K562 (cell line): ENCODE data around the gene RUNX1. TPM values are rescaled to one million over a fixed set of nuclear protein-coding genes. Genes with fewer than 3 reads are reported as not detected.
A peak's percentile ranks its signal among the peaks of the same experiment; 100 is the strongest.

Experiments
- ATAC-seq: fragments of 200-7000 bp; cut with Tn5 transposase; 3 replicates; pipeline ENCODE4 v1.9.1; 2020; ENCODE audit warnings: moderate library complexity
- BruUV-seq: library from RNA; stranded (reverse); fragments of 400-500 nt; replicated peaks from 2 replicates; lab custom pipeline; 2021; lab: Mats Ljungman, UMichigan
- CTCF ChIA-PET: fragments of 300-600 bp; formaldehyde crosslinking; extraction: SDS; loops from one replicate; lab custom pipeline; 2021; ENCODE audit warnings: low intra/inter-chr PET ratio; lab: Yijun Ruan, JAX
- POLR2A ChIA-PET: fragments of 300-600, 350-650 bp; sonication (Branson Sonifier 250); formaldehyde crosslinking; extraction: SDS; loops from one replicate; lab custom pipeline; 2021; ENCODE audit warnings: antibody characterized with exemption, inconsistent platforms; lab: Yijun Ruan, JAX
- DNase-seq, 4 experiments: peaks; one replicate each; pipeline versions ENCODE4 v3.0.0 to v3.0.0-alpha.2; 2011 to 2018; ENCODE audit warnings: low spot score in 3 of 4, mixed read lengths in 3 of 4; ENCODE audit errors: extremely low read depth in 1 of 4
- FAIRE-seq: peaks from 2 replicates; lab custom pipeline; 2011; peaks lifted over from hg19 to GRCh38; lab: Jason Lieb, UNC
- H2AFZ ChIP-seq: 2 replicates; pipeline ENCODE4 v1.6.0; 2011; ENCODE audit warnings: low read depth, low read length, control low read depth, inconsistent platforms
- H3K27ac ChIP-seq: fragments of 200-600 bp; 3 replicates; pipeline ENCODE4 v1.8.0; 2011; ENCODE audit warnings: low read depth, mild to moderate bottlenecking, control low read depth, inconsistent platforms, low read length, moderate library complexity, mixed read lengths; ENCODE audit errors: extremely low read depth
- H3K27me3 ChIP-seq, 2 experiments: fragments of 300-600 bp in 1 of 2; 2 replicates in 1 of 2; 3 replicates in 1 of 2; pipeline versions ENCODE4 v1.6.0 to v1.8.0; 2011; ENCODE audit warnings: inconsistent platforms in 2 of 2, low read length in 2 of 2, mild to moderate bottlenecking in 1 of 2, mixed read lengths in 1 of 2, moderate library complexity in 1 of 2; ENCODE audit not compliant: control insufficient read depth in 2 of 2, insufficient read depth in 2 of 2
- H3K36me3 ChIP-seq: fragments of 300-600 bp; 3 replicates; pipeline ENCODE4 v1.8.0; 2011; ENCODE audit warnings: mild to moderate bottlenecking, low read length, inconsistent platforms; ENCODE audit not compliant: control insufficient read depth, insufficient read depth
- H3K4me1 ChIP-seq, 2 experiments: fragments of 200-600 bp in 1 of 2; replicated peaks in 1 of 2; 2 replicates in 1 of 2; 3 replicates in 1 of 2; pipeline versions ENCODE4 v1.5.1 to v1.8.0; 2011; ENCODE audit warnings: inconsistent platforms in 2 of 2, low read length in 2 of 2, mild to moderate bottlenecking in 1 of 2, mixed read lengths in 1 of 2, moderate library complexity in 1 of 2; ENCODE audit not compliant: control insufficient read depth in 2 of 2, insufficient read depth in 2 of 2
- H3K4me2 ChIP-seq: 2 replicates; pipeline ENCODE4 v1.6.1; 2011; ENCODE audit warnings: low read length, control low read depth, inconsistent platforms, mixed read lengths; ENCODE audit not compliant: insufficient read depth
- H3K4me3 ChIP-seq: fragments of 200-600 bp; sonication (generic), shearing (Covaris generic); 2 replicates; pipeline ENCODE4 v1.5.1; 2016; ENCODE audit warnings: control low read depth, inconsistent platforms
- H3K79me2 ChIP-seq: fragments of 200-600 bp; 3 replicates; pipeline ENCODE4 v1.8.0; 2011; ENCODE audit warnings: low read length, inconsistent platforms; ENCODE audit not compliant: control insufficient read depth, insufficient read depth
- H3K9ac ChIP-seq, 2 experiments: 2 replicates each; pipeline versions ENCODE4 v1.6.0 to v1.6.1; 2011; ENCODE audit warnings: low read depth in 2 of 2, low read length in 2 of 2, control low read depth in 1 of 2, inconsistent platforms in 1 of 2, mild to moderate bottlenecking in 1 of 2, mixed read lengths in 1 of 2; ENCODE audit not compliant: insufficient read depth in 1 of 2
- H3K9me1 ChIP-seq: one replicate; pipeline ENCODE4 v1.6.0; 2011; ENCODE audit warnings: inconsistent platforms, mild to moderate bottlenecking, low read length, moderate library complexity; ENCODE audit not compliant: control insufficient read depth, insufficient read depth
- H3K9me3 ChIP-seq: replicated peaks from 2 replicates; pipeline ENCODE4 v1.5.1; 2011; ENCODE audit warnings: low read depth, low read length, inconsistent platforms; ENCODE audit not compliant: control insufficient read depth, insufficient read depth
- H4K20me1 ChIP-seq: replicated peaks from 2 replicates; pipeline ENCODE4 v1.6.1; 2011; ENCODE audit warnings: low read length, inconsistent platforms, mixed read lengths; ENCODE audit not compliant: control insufficient read depth, insufficient read depth
- CAMTA2 ChIP-seq: fragments of 250-450 bp; sonication (Bioruptor Pico); conservative IDR thresholded peaks from 2 replicates; pipeline ENCODE4 v1.5.1; 2022
- CCNT2 ChIP-seq: IDR thresholded peaks from 2 replicates; pipeline ENCODE4 v1.6.1; 2011; ENCODE audit warnings: borderline replicate concordance, low read depth, mild to moderate bottlenecking, moderate library complexity, mixed read lengths, low read length; ENCODE audit not compliant: insufficient read length; ENCODE audit errors: extremely low read depth
- GABPA ChIP-seq: fragments of 200-800 bp; sonication (Bioruptor generic); conservative IDR thresholded peaks from 2 replicates; pipeline ENCODE4 v1.6.1; 2016; ENCODE audit warnings: low read depth, missing genetic modification characterization, missing compliant biosample characterization
- GTF2F1 ChIP-seq: IDR thresholded peaks from 2 replicates; pipeline ENCODE4 v1.6.1; 2011; ENCODE audit warnings: low read depth, low read length, improper control_type of control experiment
- NBN ChIP-seq: fragments of 450-650 bp; IDR thresholded peaks from 2 replicates; pipeline ENCODE4 v1.6.1; 2016; ENCODE audit warnings: low read depth, mild to moderate bottlenecking
- TEAD1 ChIP-seq, 2 experiments: fragments of 450-650 bp in 1 of 2; sonication (generic) in 1 of 2; formaldehyde crosslinking; IDR thresholded peaks; 2 replicates each; pipeline versions ENCODE4 v1.4.0 to v1.8.0; 2020 to 2022; ENCODE audit warnings: mild to moderate bottlenecking in 2 of 2, missing genetic modification reagents in 1 of 2
- ZBTB9 ChIP-seq: fragments of 450-650 bp; formaldehyde crosslinking; IDR thresholded peaks from 2 replicates; pipeline ENCODE4 v1.4.0; 2020; ENCODE audit warnings: mild to moderate bottlenecking, moderate library complexity
- ZNF609 ChIP-seq: sonication (generic); formaldehyde crosslinking; IDR thresholded peaks from 2 replicates; pipeline ENCODE4 v1.8.1; 2023; ENCODE audit warnings: missing genetic modification reagents, mild to moderate bottlenecking, borderline replicate concordance
- WGBS: fragments of 100-300 bp; shearing (Covaris generic); methylation state at CpG from one replicate; pipeline ENCODE4 v1.1.6; 2016; ENCODE audit warnings: low coverage, mixed read lengths; ENCODE audit not compliant: insufficient coverage; ENCODE audit errors: missing lambda C conversion rate; 5-methylcytosine and 5-hydroxymethylcytosine counted together
- in situ Hi-C: fragments of 300-500 bp; cut with MboI; formaldehyde crosslinking; loops from 4 replicates; pipeline ENCODE4 v1.15.0; 2018; ENCODE audit warnings: inconsistent platforms, mixed read lengths
- intact Hi-C: fragments of 100-400 bp; cut with micrococcal nuclease; formaldehyde crosslinking; loops from 2 replicates; pipeline ENCODE4 v1.14.2; 2022
- polyA plus RNA-seq, 8 experiments: library from polyadenylated mRNA; depleted of rRNA in 4 of 8; stranded (reverse) in 5 of 8; unstranded in 3 of 8; fragments of >200 nt; fragmentation: Nextera tagmentation in 2 of 8; fragmentation: Illumina TruSeq in 1 of 8; extraction: Ambion mirVana in 2 of 8; extraction: Trizol in 1 of 8; gene quantifications; 2 replicates each; pipeline versions ENCODE4 v1.2.1 to v1.2.3, GENCODE V29; 2011 to 2014; ENCODE audit warnings: inconsistent platforms in 1 of 8, missing spikeins in 1 of 8
- total RNA-seq, 7 experiments: library from RNA; depleted of rRNA in 6 of 7; stranded (reverse); fragments of >200 nt in 6 of 7; fragmentation: Illumina TruSeq in 2 of 7; extraction: Trizol in 2 of 7; gene quantifications; 2 replicates each; pipeline versions ENCODE4 v1.2.1 to v1.2.3, GENCODE V29; 2011 to 2021; ENCODE audit warnings: low replicate concordance in 1 of 7

The RUNX1 gene
- total and polyA plus RNA-seq, 9 of the 15 experiments (the other 6 are each of a cell fraction or from before 2014, with no cell fraction given), result 2.2 to 68.6 (median 17.8) TPM

DNA sequence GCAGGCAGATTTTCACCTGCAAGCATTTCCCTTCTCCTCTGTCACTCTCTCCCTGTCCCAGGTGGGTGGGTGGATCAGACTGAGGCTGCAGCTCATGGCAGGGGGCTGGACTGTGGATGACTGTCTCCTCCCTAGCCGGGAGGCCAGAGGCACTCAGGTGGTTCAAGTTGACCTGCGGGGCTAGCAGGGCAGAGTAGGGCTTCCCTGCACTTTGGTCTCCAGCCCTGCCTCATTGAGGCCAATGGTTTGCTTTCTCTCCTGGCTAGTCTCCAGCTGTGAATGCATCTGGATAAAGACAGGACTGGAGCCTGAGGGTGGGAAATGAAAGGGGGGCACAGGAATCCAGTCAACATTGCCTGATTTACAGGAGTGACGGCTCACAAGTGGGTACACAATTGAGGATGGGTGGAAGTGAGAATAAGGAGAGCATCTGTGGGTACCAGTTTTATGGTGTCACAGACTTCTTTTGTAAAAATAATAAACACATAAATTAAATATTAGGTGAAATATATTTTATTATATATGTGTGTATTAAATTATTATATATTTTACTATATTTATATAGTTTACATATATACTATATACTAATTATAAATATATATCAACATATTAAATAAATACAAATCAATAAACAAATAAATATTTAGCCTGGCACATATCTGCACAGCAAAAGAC, 25.6 kb downstream of the RUNX1 start:
- Histone ChIP-seq H3K9ac (no peak overlapping the region; a peak in 1 of 4 replicates), H3K9me3 (no peaks in the 10 kb centered on the region), H3K4me1 (peaks cover 31 to 50% of the 10 kb centered on the region in 2 experiments), H3K4me3 (no peak overlapping the region), H4K20me1 (no peaks in the 10 kb centered on the region), H3K9me1 (no peaks in the 10 kb centered on the region), H3K36me3 (no peaks in the 10 kb centered on the region; the same call in 2 of the 3 replicates), H2AFZ (no peak overlapping the region), H3K27ac (no peak overlapping the region), H3K27me3 (no peaks in the 10 kb centered on the region), H3K79me2 (peaks cover 23% of the 10 kb centered on the region), H3K4me2 (no peak overlapping the region)
- 77% methylated on average over 3 of the region's 3 CpGs for WGBS
- TF ChIP-seq CCNT2 (no peak), TEAD1 (CRISPR knock-in tag; IDR thresholded peaks at IDR 0.05) (0 out of 4 replicates have a peak, but pooled peaks of 1 of the 2 experiments have one; percentile 14)
- no peak for DNase-seq
- ChIA-PET POLR2A (interaction anchor here (1.3 kb wide), 1 partner anchor 34 kb away, joined by 4 read pairs; no protein-coding TSS in a partner anchor), CTCF (no interaction called here)
- no TSS peak for BruUV-seq
- intact Hi-C loops, result no loop called here
- in situ Hi-C loops, result no loop called here
- no peak for FAIRE-seq
- ATAC-seq, result no peak

DNA sequence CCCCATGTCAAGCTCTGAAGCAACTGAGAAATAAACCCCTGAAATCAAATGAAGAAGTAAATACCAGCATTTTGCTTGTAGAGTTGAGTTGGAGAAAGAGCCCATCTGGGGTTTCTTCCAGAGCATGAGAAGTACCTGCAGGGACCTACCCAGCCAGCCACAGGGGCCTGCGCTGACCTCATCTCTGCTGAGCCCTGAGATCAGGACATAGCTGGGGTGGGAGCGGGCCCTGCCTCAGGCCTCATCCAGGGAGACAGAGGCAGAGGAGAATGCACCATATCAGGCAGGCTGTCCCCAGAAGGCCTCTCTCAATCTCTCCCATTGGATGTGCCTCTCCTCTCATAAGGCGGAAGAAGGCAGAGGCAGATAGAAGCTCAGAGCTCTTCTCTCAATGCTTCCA, 27.6 kb downstream of the RUNX1 start:
- DNase-seq (no peak), FAIRE-seq (no peak), ATAC-seq (no peak)
- no TSS peak for BruUV-seq
- Histone ChIP-seq H3K4me2 (no peak overlapping the region), H3K27me3 (no peaks in the 10 kb centered on the region), H4K20me1 (no peaks in the 10 kb centered on the region), H3K79me2 (peaks cover 17% of the 10 kb centered on the region), H2AFZ (no peak overlapping the region), H3K9me1 (no peaks in the 10 kb centered on the region), H3K4me3 (no peak overlapping the region), H3K4me1 (peaks cover 12 to 36% of the 10 kb centered on the region in 2 experiments), H3K9me3 (no peaks in the 10 kb centered on the region), H3K9ac (no peak overlapping the region; a peak in 1 of 4 replicates), H3K27ac (no peak overlapping the region), H3K36me3 (no peaks in the 10 kb centered on the region)
- intact Hi-C loops, result no loop called here
- WGBS, result 98% methylated on average over 3 of the region's 3 CpGs
- CTCF ChIA-PET, result no interaction called here
- in situ Hi-C loops, result no loop called here
- POLR2A ChIA-PET, result interaction anchor here (0.9 to 2.1 kb wide), 4 partner anchors 10 to 133 kb away, joined by 3 to 6 read pairs (median 4); partner anchors contain the start of gene RUNX1
- TF ChIP-seq NBN, result no peak
- no peak for TF ChIP-seq CAMTA2 (CRISPR knock-in tag)
- no peak for TF ChIP-seq ZBTB9 (CRISPR knock-in tag)
- no peak for TF ChIP-seq GABPA (tag)
- no peak for TF ChIP-seq GTF2F1
- TF ChIP-seq ZNF609 (CRISPR knock-in tag), result no peak
